ENCODE measurements around the gene FTL. TPM values are rescaled to one million over a fixed set of nuclear protein-coding genes. Genes with fewer than 3 reads are reported as not detected.
A peak's percentile ranks its signal among the peaks of the same experiment; 100 is the strongest.

The FTL gene
- total and polyA plus RNA-seq, 5 donors from 2014 or later: 575 to 5,675 (median 4,460) TPM

GRCh38 chr19:49004964-49005614 is 40.0 kb downstream of the FTL start:
- Histone ChIP-seq H3K27me3 (ENCODE audit: control insufficient read depth, insufficient read depth, low read length) (no peaks in the 10 kb centered on the region), H3K4me3 (ENCODE audit: low read depth, low read length) (no peak overlapping the region), H3K4me1 (ENCODE audit: control insufficient read depth, insufficient read depth, low read length, poor library complexity, severe bottlenecking) (no peaks in the 10 kb centered on the region), H3K36me3 (ENCODE audit: control insufficient read depth, insufficient read depth, low read length) (peaks cover 28% of the 10 kb centered on the region), H3K27ac (ENCODE audit: insufficient read depth, low read length, poor library complexity, severe bottlenecking) (no peak overlapping the region), H3K9me3 (ENCODE audit: control insufficient read depth in 2 of 2, low read length in 2 of 2) (no peaks in the 10 kb centered on the region)
- Mint-ChIP-seq H3K27me3 (no peaks in the 10 kb centered on the region), H3K27ac (no peak overlapping the region), H3K36me3 (peaks cover 13% of the 10 kb centered on the region), H3K4me3 (no peak overlapping the region), H3K9me3 (no peaks in the 10 kb centered on the region), H3K4me1 (peaks cover 0 to under 1% (median 0%) of the 10 kb centered on the region in 4 donors)
- DNase-seq: no peak
- no peak for ATAC-seq (ENCODE audit: low read depth in 2 of 2)

- DNase-seq (no peak), ATAC-seq (ENCODE audit: low read depth in 2 of 2) (no peak)
- Histone ChIP-seq H3K27ac (ENCODE audit: insufficient read depth, low read length, poor library complexity, severe bottlenecking) (no peak overlapping the region), H3K9me3 (ENCODE audit: control insufficient read depth in 2 of 2, low read length in 2 of 2) (no peaks in the 10 kb centered on the region), H3K4me1 (ENCODE audit: control insufficient read depth, insufficient read depth, low read length, poor library complexity, severe bottlenecking) (no peaks in the 10 kb centered on the region), H3K27me3 (ENCODE audit: control insufficient read depth, insufficient read depth, low read length) (no peaks in the 10 kb centered on the region), H3K4me3 (ENCODE audit: low read depth, low read length) (no peak overlapping the region), H3K36me3 (ENCODE audit: control insufficient read depth, insufficient read depth, low read length) (peaks cover 30% of the 10 kb centered on the region)
- H3K4me3 Mint-ChIP-seq: no peak overlapping the region
- H3K27ac Mint-ChIP-seq: no peak overlapping the region
- no peaks in the 10 kb centered on the region for H3K27me3 Mint-ChIP-seq
- peaks cover 13% of the 10 kb centered on the region for H3K36me3 Mint-ChIP-seq
- H3K9me3 Mint-ChIP-seq: no peaks in the 10 kb centered on the region
- no peaks in the 10 kb centered on the region for H3K4me1 Mint-ChIP-seq
Observed at GRCh38 chr19:49006905-49007304, 41.8 kb downstream of the FTL start.

- Mint-ChIP-seq H3K27me3 (no peaks in the 10 kb centered on the region), H3K36me3 (peaks cover 6% of the 10 kb centered on the region), H3K4me3 (no peak overlapping the region), H3K27ac (no peak overlapping the region), H3K9me3 (no peaks in the 10 kb centered on the region), H3K4me1 (no peaks in the 10 kb centered on the region)
- H3K9me3 ChIP-seq (ENCODE audit: control insufficient read depth in 2 of 2, low read length in 2 of 2): no peaks in the 10 kb centered on the region
- no peaks in the 10 kb centered on the region for H3K27me3 ChIP-seq (ENCODE audit: control insufficient read depth, insufficient read depth, low read length)
- peaks cover 22% of the 10 kb centered on the region for H3K36me3 ChIP-seq (ENCODE audit: control insufficient read depth, insufficient read depth, low read length)
- no peaks in the 10 kb centered on the region for H3K4me1 ChIP-seq (ENCODE audit: control insufficient read depth, insufficient read depth, low read length, poor library complexity, severe bottlenecking)
- no peak overlapping the region for H3K27ac ChIP-seq (ENCODE audit: insufficient read depth, low read length, poor library complexity, severe bottlenecking)
- H3K4me3 ChIP-seq (ENCODE audit: low read depth, low read length): no peak overlapping the region
- DNase-seq (no peak), ATAC-seq (ENCODE audit: low read depth in 2 of 2) (no peak)
Observed at GRCh38 chr19:49009828-49010227, 44.7 kb downstream of the FTL start.

GRCh38 chr19:49010453-49010852 is 45.3 kb downstream of the FTL start:
- ATAC-seq (ENCODE audit: low read depth in 2 of 2): no peak
- H3K4me1 Mint-ChIP-seq: no peaks in the 10 kb centered on the region
- peaks cover 6% of the 10 kb centered on the region for H3K36me3 Mint-ChIP-seq
- no peak overlapping the region for H3K4me3 Mint-ChIP-seq
- no peak overlapping the region for H3K27ac ChIP-seq (ENCODE audit: insufficient read depth, low read length, poor library complexity, severe bottlenecking)
- no peaks in the 10 kb centered on the region for H3K9me3 ChIP-seq (ENCODE audit: control insufficient read depth in 2 of 2, low read length in 2 of 2)
- no peaks in the 10 kb centered on the region for H3K27me3 ChIP-seq (ENCODE audit: control insufficient read depth, insufficient read depth, low read length)
- H3K4me1 ChIP-seq (ENCODE audit: control insufficient read depth, insufficient read depth, low read length, poor library complexity, severe bottlenecking): no peaks in the 10 kb centered on the region
- no peak overlapping the region for H3K4me3 ChIP-seq (ENCODE audit: low read depth, low read length)
- no peak overlapping the region for H3K27ac Mint-ChIP-seq
- no peaks in the 10 kb centered on the region for H3K9me3 Mint-ChIP-seq
- H3K27me3 Mint-ChIP-seq: no peaks in the 10 kb centered on the region
- no peak for DNase-seq
- H3K36me3 ChIP-seq (ENCODE audit: control insufficient read depth, insufficient read depth, low read length): peaks cover 18% of the 10 kb centered on the region

GRCh38 chr19:49011194-49011593 is 46.1 kb downstream of the FTL start:
- Histone ChIP-seq H3K36me3 (ENCODE audit: control insufficient read depth, insufficient read depth, low read length) (peaks cover 15% of the 10 kb centered on the region), H3K4me1 (ENCODE audit: control insufficient read depth, insufficient read depth, low read length, poor library complexity, severe bottlenecking) (no peaks in the 10 kb centered on the region), H3K9me3 (ENCODE audit: control insufficient read depth in 2 of 2, low read length in 2 of 2) (no peaks in the 10 kb centered on the region), H3K27ac (ENCODE audit: insufficient read depth, low read length, poor library complexity, severe bottlenecking) (no peak overlapping the region), H3K4me3 (ENCODE audit: low read depth, low read length) (no peak overlapping the region), H3K27me3 (ENCODE audit: control insufficient read depth, insufficient read depth, low read length) (no peaks in the 10 kb centered on the region)
- Mint-ChIP-seq H3K36me3 (peaks cover 9% of the 10 kb centered on the region), H3K4me3 (no peak overlapping the region), H3K4me1 (peaks cover 0 to 2% (median 0%) of the 10 kb centered on the region in 4 donors), H3K27ac (no peak overlapping the region), H3K27me3 (no peaks in the 10 kb centered on the region), H3K9me3 (no peaks in the 10 kb centered on the region)
- DNase-seq (no peak), ATAC-seq (ENCODE audit: low read depth in 2 of 2) (no peak)

- peaks cover 3% of the 10 kb centered on the region for H3K36me3 Mint-ChIP-seq
- H3K27ac Mint-ChIP-seq: no peak overlapping the region
- ATAC-seq (ENCODE audit: low read depth in 2 of 2) (no peak), DNase-seq (no peak)
- Histone ChIP-seq H3K27ac (ENCODE audit: insufficient read depth, low read length, poor library complexity, severe bottlenecking) (no peak overlapping the region), H3K36me3 (ENCODE audit: control insufficient read depth, insufficient read depth, low read length) (peaks cover 6% of the 10 kb centered on the region), H3K27me3 (ENCODE audit: control insufficient read depth, insufficient read depth, low read length) (no peaks in the 10 kb centered on the region), H3K4me3 (ENCODE audit: low read depth, low read length) (no peak overlapping the region), H3K4me1 (ENCODE audit: control insufficient read depth, insufficient read depth, low read length, poor library complexity, severe bottlenecking) (peaks cover 21% of the 10 kb centered on the region), H3K9me3 (ENCODE audit: control insufficient read depth in 2 of 2, low read length in 2 of 2) (no peaks in the 10 kb centered on the region)
- peaks cover 3% of the 10 kb centered on the region for H3K27me3 Mint-ChIP-seq
- no peaks in the 10 kb centered on the region for H3K9me3 Mint-ChIP-seq
- H3K4me1 Mint-ChIP-seq: peaks cover 0 to 18% (median 5%) of the 10 kb centered on the region in 4 donors
- H3K4me3 Mint-ChIP-seq: peak overlapping the region in 1 of 4 donors; percentile 42
Observed at GRCh38 chr19:49014123-49014869, 49.2 kb downstream of the FTL start.

- H3K4me1 Mint-ChIP-seq: peaks cover 0 to 22% (median 7%) of the 10 kb centered on the region in 4 donors
- no peak overlapping the region for H3K27ac ChIP-seq (ENCODE audit: insufficient read depth, low read length, poor library complexity, severe bottlenecking)
- peaks cover 26% of the 10 kb centered on the region for H3K4me1 ChIP-seq (ENCODE audit: control insufficient read depth, insufficient read depth, low read length, poor library complexity, severe bottlenecking)
- H3K4me3 Mint-ChIP-seq: peak overlapping the region in 1 of 4 donors; percentile 44
- DNase-seq: no peak
- peaks cover 5% of the 10 kb centered on the region for H3K27me3 Mint-ChIP-seq
- H3K36me3 Mint-ChIP-seq: peaks cover 3% of the 10 kb centered on the region
- H3K4me3 ChIP-seq (ENCODE audit: low read depth, low read length): no peak overlapping the region
- H3K36me3 ChIP-seq (ENCODE audit: control insufficient read depth, insufficient read depth, low read length): peaks cover 2% of the 10 kb centered on the region
- no peak for ATAC-seq (ENCODE audit: low read depth in 2 of 2)
- H3K9me3 ChIP-seq (ENCODE audit: control insufficient read depth in 2 of 2, low read length in 2 of 2): no peaks in the 10 kb centered on the region
- H3K27ac Mint-ChIP-seq: no peak overlapping the region
- H3K9me3 Mint-ChIP-seq: no peaks in the 10 kb centered on the region
- no peaks in the 10 kb centered on the region for H3K27me3 ChIP-seq (ENCODE audit: control insufficient read depth, insufficient read depth, low read length)
Observed at GRCh38 chr19:49014870-49015255, 49.8 kb downstream of the FTL start.

Measured in CD4-positive, CD25-positive, alpha-beta regulatory T cell (primary cell).